GM23248 (cell line): ENCODE data around the gene CACNA1D. TPM values are rescaled to one million over a fixed set of nuclear protein-coding genes. Genes with fewer than 3 reads are reported as not detected.
A peak's percentile ranks its signal among the peaks of the same experiment; 100 is the strongest.

Experiments used
- DNase-seq: peaks from one replicate; pipeline ENCODE4 v3.0.0-alpha.2; 2015
- H2AFZ ChIP-seq: fragments of 200-600 bp; sonication (generic); 2 replicates; pipeline ENCODE4 v1.6.1; 2016; ENCODE audit warnings: antibody characterized with exemption
- H3F3A ChIP-seq: fragments of 200-600 bp; sonication (generic); 2 replicates; pipeline ENCODE4 v1.6.1; 2016; ENCODE audit warnings: mild to moderate bottlenecking, antibody characterized with exemption, mixed run types; ENCODE audit not compliant: insufficient read depth
- H3K27ac ChIP-seq: fragments of 200-600 bp; sonication (generic); 2 replicates; pipeline ENCODE4 v1.5.1; 2016; ENCODE audit warnings: mild to moderate bottlenecking
- H3K27me3 ChIP-seq: fragments of 200-600 bp; sonication (generic); replicated peaks from 2 replicates; pipeline ENCODE4 v1.6.1; 2016; ENCODE audit warnings: mild to moderate bottlenecking; ENCODE audit not compliant: insufficient read depth
- H3K36me3 ChIP-seq: fragments of 200-600 bp; sonication (generic); 2 replicates; pipeline ENCODE4 v1.6.1; 2016; ENCODE audit warnings: low read depth, mild to moderate bottlenecking
- H3K4me1 ChIP-seq: fragments of 200-600 bp; sonication (generic); 2 replicates; pipeline ENCODE4 v1.6.1; 2016; ENCODE audit warnings: mild to moderate bottlenecking; ENCODE audit not compliant: insufficient read depth
- H3K4me2 ChIP-seq: fragments of 200-600 bp; sonication (generic); one replicate; pipeline ENCODE4 v1.6.1; 2016; ENCODE audit warnings: mild to moderate bottlenecking; ENCODE audit not compliant: unreplicated experiment
- H3K4me3 ChIP-seq: fragments of 200-600 bp; sonication (generic); 2 replicates; pipeline ENCODE4 v1.5.1; 2016; ENCODE audit warnings: mild to moderate bottlenecking
- H3K79me2 ChIP-seq: fragments of 200-600 bp; sonication (generic); 2 replicates; pipeline ENCODE4 v1.6.1; 2016; ENCODE audit warnings: mild to moderate bottlenecking; ENCODE audit not compliant: insufficient read depth
- H3K9ac ChIP-seq: fragments of 200-600 bp; sonication (generic); 2 replicates; pipeline ENCODE4 v1.6.1; 2016; ENCODE audit warnings: mild to moderate bottlenecking
- H3K9me2 ChIP-seq: fragments of 200-600 bp; sonication (generic); 2 replicates; pipeline ENCODE4 v1.6.1; 2016; ENCODE audit warnings: mixed run types, mild to moderate bottlenecking, moderate library complexity; ENCODE audit not compliant: insufficient read depth
- H3K9me3 ChIP-seq: fragments of 200-600 bp; sonication (generic); one replicate; pipeline ENCODE4 v1.6.1; 2017; ENCODE audit warnings: low read depth
- H4K20me1 ChIP-seq: fragments of 200-600 bp; sonication (generic); 2 replicates; pipeline ENCODE4 v1.6.0; 2016; ENCODE audit not compliant: insufficient read depth
- EZH2 ChIP-seq: fragments of 200-600 bp; sonication (generic); IDR thresholded peaks from 2 replicates; pipeline ENCODE4 v1.6.1; 2018; ENCODE audit warnings: antibody characterized with exemption, mild to moderate bottlenecking; ENCODE audit not compliant: insufficient read depth, poor library complexity, severe bottlenecking
- EZH2phosphoT487 ChIP-seq: fragments of 200-600 bp; sonication (generic); IDR thresholded peaks from 2 replicates; pipeline ENCODE4 v1.6.1; 2018; ENCODE audit warnings: antibody characterized with exemption, moderate library complexity, mild to moderate bottlenecking, low read depth; ENCODE audit not compliant: insufficient read depth
- WGBS, 2 experiments: methylation state at CpG; one replicate each; pipeline ENCODE4 v1.1.6; 2015 to 2017; ENCODE audit warnings: low lambda C conversion rate in 2 of 2, low coverage in 1 of 2; ENCODE audit errors: missing lambda C conversion rate in 2 of 2; 5-methylcytosine and 5-hydroxymethylcytosine counted together
- in situ Hi-C: fragments of 300-500 bp; cut with MboI; formaldehyde crosslinking; loops from 2 replicates; pipeline ENCODE4 v1.15.0; 2020
- polyA plus RNA-seq: library from polyadenylated mRNA; unstranded; fragments of >200 nt; fragmentation: Nextera tagmentation; extraction: Ambion mirVana; gene quantifications from 2 replicates; pipeline ENCODE4 v1.2.1, GENCODE V29; 2016
- total RNA-seq: library from RNA; depleted of rRNA; stranded (reverse); fragments of >200 nt; shearing (Covaris generic); gene quantifications from 2 replicates; pipeline ENCODE4 v1.2.3, GENCODE V29; 2014

Gene CACNA1D
- total and polyA plus RNA-seq, 2 experiments from 2014 or later, result not detected

- no peak for DNase-seq
- in situ Hi-C loops, result no loop called here
Observed at GRCh38 chr3:53675022-53675697, 180.7 kb downstream of the CACNA1D start.

GRCh38 chr3:53675942-53676341, 181.5 kb downstream of the CACNA1D start:
- H4K20me1 ChIP-seq, result no peaks in the 10 kb centered on the region
- no peaks in the 10 kb centered on the region for H3F3A ChIP-seq
- no peaks in the 10 kb centered on the region for H3K79me2 ChIP-seq
- 41 to 53% methylated on average over 11 of the region's 11 CpGs for WGBS, 2 experiments
- in situ Hi-C loops, result no loop called here
- no peaks in the 10 kb centered on the region for H3K9me2 ChIP-seq
- no peak for TF ChIP-seq EZH2
- TF ChIP-seq EZH2phosphoT487, result no peak
- no peaks in the 10 kb centered on the region for H3K9me3 ChIP-seq
- no peaks in the 10 kb centered on the region for H3K36me3 ChIP-seq
- no peak overlapping the region for H3K9ac ChIP-seq
- peaks cover 26% of the 10 kb centered on the region; the same call in 1 of the 2 replicates for H3K27me3 ChIP-seq
- no peak for DNase-seq
- H3K4me3 ChIP-seq, result no peak overlapping the region
- no peak overlapping the region for H3K4me2 ChIP-seq
- no peak overlapping the region for H2AFZ ChIP-seq
- H3K27ac ChIP-seq, result no peak overlapping the region
- no peaks in the 10 kb centered on the region for H3K4me1 ChIP-seq

More at GRCh38 chr3:53675022-53675697, 180.7 kb downstream of the CACNA1D start:
- Histone ChIP-seq H3K9ac (no peak overlapping the region), H3K9me2 (no peaks in the 10 kb centered on the region), H3K9me3 (no peaks in the 10 kb centered on the region), H3K27me3 (peaks cover 25% of the 10 kb centered on the region; the same call in 1 of the 2 replicates), H3K79me2 (no peaks in the 10 kb centered on the region), H3F3A (no peaks in the 10 kb centered on the region), H4K20me1 (no peaks in the 10 kb centered on the region), H3K4me2 (no peak overlapping the region), H3K36me3 (no peaks in the 10 kb centered on the region), H2AFZ (no peak overlapping the region), H3K4me1 (no peaks in the 10 kb centered on the region), H3K27ac (no peak overlapping the region), H3K4me3 (no peak overlapping the region)
- WGBS, 2 experiments, result 62 to 63% methylated on average over 15 of the region's 15 CpGs
- TF ChIP-seq EZH2phosphoT487 (no peak), EZH2 (no peak)

- H3K4me2 ChIP-seq, result no peak overlapping the region
- H3K9ac ChIP-seq, result no peak overlapping the region
- H3K9me3 ChIP-seq, result no peaks in the 10 kb centered on the region
- H3F3A ChIP-seq, result no peaks in the 10 kb centered on the region
- peaks cover 31% of the 10 kb centered on the region for H3K27me3 ChIP-seq
- 16 to 19% methylated on average over 4 of the region's 4 CpGs for whole genome bisulfite sequencing, 2 experiments
- in situ Hi-C loops, result no loop called here
- no peaks in the 10 kb centered on the region for H4K20me1 ChIP-seq
- peak; percentile 14 for DNase-seq
- no peak for TF ChIP-seq EZH2phosphoT487
- TF ChIP-seq EZH2, result no peak
- no peaks in the 10 kb centered on the region for H3K79me2 ChIP-seq
- H3K9me2 ChIP-seq, result no peaks in the 10 kb centered on the region
- H3K4me3 ChIP-seq, result no peak overlapping the region
- H3K36me3 ChIP-seq, result no peaks in the 10 kb centered on the region
- H3K4me1 ChIP-seq, result no peaks in the 10 kb centered on the region
- H3K27ac ChIP-seq, result no peak overlapping the region
- no peak overlapping the region for H2AFZ ChIP-seq
Observed at GRCh38 chr3:53677413-53677812, 183.0 kb downstream of the CACNA1D start.

GRCh38 chr3:53680028-53680427, 185.6 kb downstream of the CACNA1D start:
- Histone ChIP-seq H3F3A (no peaks in the 10 kb centered on the region), H3K4me1 (no peaks in the 10 kb centered on the region), H3K9me3 (no peaks in the 10 kb centered on the region), H3K4me2 (no peak overlapping the region), H3K36me3 (no peaks in the 10 kb centered on the region), H3K9ac (no peak overlapping the region), H3K27me3 (peaks cover 31% of the 10 kb centered on the region), H3K4me3 (no peak overlapping the region), H2AFZ (no peak overlapping the region), H3K27ac (no peak overlapping the region), H4K20me1 (no peaks in the 10 kb centered on the region), H3K9me2 (no peaks in the 10 kb centered on the region), H3K79me2 (no peaks in the 10 kb centered on the region)
- in situ Hi-C loops, result no loop called here
- no peak for DNase-seq
- TF ChIP-seq EZH2phosphoT487, result no peak
- TF ChIP-seq EZH2, result no peak
- 13% methylated on average over 6 of the region's 6 CpGs for WGBS, 2 experiments
